ENCODE measurements around the gene TOR3A.

Gene TOR3A

DNA sequence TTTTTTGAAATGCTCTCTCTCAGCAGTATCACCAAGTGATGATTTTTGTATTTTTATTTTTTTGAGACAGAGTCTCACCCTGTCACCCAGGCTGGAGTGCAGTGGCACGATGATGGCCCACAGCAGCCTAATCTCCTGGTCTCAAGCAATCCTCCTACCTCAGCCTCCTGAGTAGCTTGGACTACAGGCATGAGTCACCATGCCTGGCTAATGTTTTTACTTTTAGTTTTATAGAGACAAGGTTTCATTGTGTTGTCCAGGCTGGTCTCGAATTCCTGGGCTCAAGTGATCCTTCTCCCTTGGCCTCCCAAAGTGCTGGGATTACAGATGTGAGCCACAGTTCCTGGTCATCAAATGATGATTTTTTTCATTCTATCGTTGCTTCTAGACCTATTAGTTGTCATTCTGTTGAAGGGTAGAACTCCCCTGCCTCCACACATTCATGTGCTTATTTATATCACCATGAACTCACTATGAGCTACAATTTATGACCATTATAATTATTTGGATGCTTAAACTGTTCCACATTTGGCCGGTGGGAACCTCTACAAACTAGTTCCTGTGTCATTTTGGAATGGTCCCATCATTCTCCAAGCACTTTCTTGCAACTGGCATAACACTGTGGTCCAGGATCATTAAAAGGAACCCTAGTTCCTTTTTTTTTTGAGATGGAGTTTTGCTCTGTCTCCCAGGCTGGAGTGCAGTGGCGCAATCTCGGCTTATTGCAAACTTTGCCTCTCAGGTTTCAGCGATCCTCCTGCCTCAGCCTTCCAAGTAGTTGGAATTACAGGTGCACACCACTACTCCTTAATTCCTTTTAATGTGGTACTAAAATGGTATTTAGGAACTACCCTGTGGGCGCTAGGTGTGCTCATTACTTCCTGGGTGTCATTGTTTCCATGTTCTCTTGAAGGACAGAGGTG, 20.2 kb upstream of the TOR3A start:
- no peak for DNase-seq (ENCODE audit: low spot score)

GRCh38 chr1:179066471-179066870, 15.4 kb upstream of the TOR3A start:
- DNase-seq (ENCODE audit: low spot score): no peak

DNA sequence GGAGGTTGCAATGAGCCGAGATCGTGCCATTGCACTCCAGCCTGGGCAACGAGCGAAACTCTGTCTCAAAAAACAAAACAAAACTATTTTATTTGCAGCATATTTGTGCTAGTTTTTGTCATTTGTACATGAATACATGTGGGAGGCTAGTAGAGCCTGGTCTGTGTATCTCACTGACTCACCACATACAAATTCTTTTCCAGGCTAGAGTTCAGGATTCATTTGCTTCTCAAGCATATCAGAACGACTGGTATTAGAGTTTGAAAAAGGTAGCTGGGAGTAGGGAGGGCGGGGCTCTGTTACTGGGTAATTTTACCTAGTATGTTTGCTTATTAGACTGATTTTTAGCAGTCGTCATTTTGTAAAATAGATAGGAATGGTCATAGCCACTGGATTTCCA, 4.5 kb upstream of the TOR3A start:
- no peak for DNase-seq (ENCODE audit: low spot score)

- DNase-seq (ENCODE audit: low spot score): peak; percentile 69
Observed at GRCh38 chr1:179079113-179079761, 2.6 kb upstream of the TOR3A start.

- no peak for DNase-seq (ENCODE audit: low spot score)
Observed at GRCh38 chr1:179080866-179081686, 794 bp upstream of the TOR3A start.

DNA sequence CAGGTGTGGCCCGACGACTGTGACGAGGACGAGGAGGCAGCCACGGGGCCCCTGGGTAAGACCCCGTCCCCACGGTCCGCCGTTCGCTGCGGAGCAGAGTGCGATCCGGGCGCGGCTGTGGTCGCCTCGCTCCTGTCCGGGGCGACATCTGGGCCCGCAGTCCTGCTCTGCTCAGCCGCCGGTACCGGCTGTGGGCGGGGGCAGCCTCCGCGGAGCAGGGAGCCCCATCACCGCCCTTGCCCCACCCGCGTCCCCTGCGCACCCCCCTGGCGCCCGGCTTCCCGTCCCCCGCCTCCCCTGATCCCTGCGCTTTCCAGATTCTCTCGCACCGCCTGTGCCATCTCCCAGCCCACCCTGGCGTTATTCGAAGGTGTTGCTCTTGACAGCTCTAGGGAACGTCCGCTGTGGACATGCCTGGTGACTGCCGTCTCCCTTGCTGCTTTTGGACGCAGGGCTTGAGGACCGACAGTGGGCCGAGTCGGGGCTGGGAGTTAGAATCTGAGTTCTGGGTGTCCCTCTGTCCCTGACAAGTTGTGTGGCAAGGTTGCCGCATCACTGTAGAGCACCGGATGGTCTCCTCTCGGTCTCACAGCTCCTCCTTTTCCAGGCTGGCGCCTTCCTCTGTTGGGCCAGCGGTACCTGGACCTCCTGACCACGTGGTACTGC, 596 bp downstream of the TOR3A start:
- peak; percentile 29 for DNase-seq (ENCODE audit: low spot score)

DNA sequence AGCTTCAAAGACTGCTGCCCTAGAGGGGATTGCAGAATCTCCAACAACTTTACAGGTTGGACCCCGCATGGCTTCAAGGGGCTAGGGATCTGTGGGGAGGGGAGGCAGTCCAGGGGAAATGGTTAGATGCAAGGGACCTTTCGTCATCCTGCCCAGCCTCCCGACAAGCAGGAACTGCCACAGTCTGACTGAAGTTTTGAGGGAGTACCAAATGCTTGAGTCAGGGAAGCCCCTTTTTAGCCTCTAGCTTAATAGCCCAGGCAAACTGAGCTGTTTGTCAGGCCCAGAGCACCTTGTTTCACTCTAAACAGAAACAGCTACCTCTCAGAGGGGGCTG, 1.1 kb downstream of the TOR3A start:
- no peak for DNase-seq (ENCODE audit: low spot score)

DNA sequence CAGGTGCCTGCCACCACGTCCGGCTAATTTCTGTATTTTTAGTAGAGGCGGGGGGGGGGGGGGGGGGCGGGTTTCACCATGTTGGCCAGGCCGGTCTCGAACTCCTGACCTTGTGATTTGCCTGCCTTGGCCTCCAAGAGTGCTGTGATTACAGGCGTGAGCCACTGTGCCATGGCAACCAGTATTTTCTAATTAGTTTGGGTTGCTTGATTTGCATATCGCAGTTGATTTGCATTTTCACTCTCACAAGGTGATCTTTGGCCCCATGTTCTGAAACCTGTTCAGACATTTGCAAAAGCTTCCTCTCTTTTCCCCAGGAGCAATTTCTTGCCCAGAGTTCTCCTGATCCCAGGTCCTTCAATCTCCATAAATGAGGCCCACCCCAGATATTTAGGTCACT, 1.7 kb downstream of the TOR3A start:
- DNase-seq (ENCODE audit: low spot score): no peak

DNA sequence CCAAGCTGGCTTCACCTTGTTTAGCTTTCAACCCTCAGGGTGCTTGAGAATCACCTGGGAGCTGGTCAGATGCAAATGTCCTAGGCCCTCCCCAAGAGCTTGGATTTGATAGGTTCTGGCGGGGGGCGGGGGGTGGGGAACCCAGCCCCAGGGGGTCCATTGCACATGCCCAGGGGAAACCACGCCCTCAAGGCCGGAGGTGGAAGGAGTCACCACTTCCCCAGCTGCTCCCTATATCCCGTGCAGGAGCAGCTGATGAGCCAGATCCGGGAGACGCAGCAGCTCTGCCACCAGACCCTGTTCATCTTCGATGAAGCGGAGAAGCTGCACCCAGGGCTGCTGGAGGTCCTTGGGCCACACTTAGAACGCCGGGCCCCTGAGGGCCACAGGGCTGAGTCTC, 5.8 kb downstream of the TOR3A start:
- no peak for DNase-seq (ENCODE audit: low spot score)

GRCh38 chr1:179089827-179090482, 8.1 kb downstream of the TOR3A start:
- no peak for DNase-seq (ENCODE audit: low spot score)

DNA sequence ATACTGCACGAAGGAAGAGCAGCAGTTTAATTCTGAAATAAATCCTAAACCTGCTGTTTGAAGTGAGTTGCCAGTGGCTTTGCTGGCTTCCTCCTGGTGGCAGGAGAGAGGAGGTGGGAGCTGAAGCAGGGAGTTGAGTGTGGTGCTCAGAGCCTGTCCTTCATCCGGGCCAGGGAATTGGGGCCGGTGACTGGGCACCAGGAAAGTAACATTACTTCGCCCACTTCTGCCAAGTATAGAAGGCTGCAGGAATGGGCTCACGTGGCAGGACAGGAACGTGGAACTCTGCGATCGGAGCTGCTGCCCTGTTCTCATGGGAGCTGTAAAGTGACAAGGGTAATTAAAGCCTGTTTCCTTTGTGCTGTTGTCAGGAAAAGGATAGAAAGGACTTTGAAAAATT, 8.7 kb downstream of the TOR3A start:
- DNase-seq (ENCODE audit: low spot score): no peak

DNA sequence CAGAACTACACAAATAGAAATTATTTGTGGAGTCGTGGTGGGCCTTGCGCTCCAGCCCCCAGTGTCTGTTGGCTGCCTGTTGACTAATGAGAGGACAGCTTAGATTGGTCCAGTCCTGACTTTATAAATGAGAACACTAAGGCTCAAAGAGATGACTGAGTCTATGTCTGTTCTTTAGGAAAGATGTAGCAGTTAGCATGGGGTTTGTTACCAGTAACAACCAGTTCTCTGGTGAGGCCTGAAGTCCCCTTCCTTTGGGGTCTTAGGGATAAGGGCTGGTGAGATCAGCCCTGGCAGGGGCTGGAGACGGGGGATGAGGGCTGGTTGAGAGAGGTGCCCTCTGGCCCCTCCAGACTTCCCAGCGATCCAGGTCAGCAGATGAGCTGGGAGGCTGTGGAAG, 9.1 kb downstream of the TOR3A start:
- no peak for DNase-seq (ENCODE audit: low spot score)

- DNase-seq (ENCODE audit: low spot score): no peak
Observed at GRCh38 chr1:179091691-179092165, 9.9 kb downstream of the TOR3A start.

GRCh38 chr1:179092896-179093461, 11.1 kb downstream of the TOR3A start:
- DNase-seq (ENCODE audit: low spot score): no peak

GRCh38 chr1:179094818-179095217, 12.9 kb downstream of the TOR3A start:
- DNase-seq (ENCODE audit: low spot score): no peak

DNA sequence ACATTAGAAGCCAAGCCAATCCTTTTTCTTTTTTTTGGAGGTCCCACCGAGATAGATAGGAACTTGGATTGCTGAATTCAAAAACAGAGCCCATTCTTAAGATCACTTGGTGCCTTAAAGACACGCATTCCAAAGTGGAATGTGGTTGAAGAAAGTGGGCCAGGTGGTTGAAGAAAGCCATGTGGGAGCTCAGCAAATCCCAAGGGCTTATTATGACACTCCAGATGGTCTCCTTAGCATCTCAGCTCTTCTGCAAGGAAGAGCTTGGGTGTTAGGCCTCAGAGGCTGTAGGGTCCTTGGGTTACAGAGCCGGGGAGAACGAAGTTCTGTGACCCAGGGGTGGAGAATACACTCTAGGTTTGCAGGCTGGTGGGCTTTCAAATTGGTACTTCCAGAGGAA, 13.5 kb downstream of the TOR3A start:
- no peak for DNase-seq (ENCODE audit: low spot score)

GRCh38 chr1:179095924-179096323, 14.1 kb downstream of the TOR3A start:
- no peak for DNase-seq (ENCODE audit: low spot score)

DNA sequence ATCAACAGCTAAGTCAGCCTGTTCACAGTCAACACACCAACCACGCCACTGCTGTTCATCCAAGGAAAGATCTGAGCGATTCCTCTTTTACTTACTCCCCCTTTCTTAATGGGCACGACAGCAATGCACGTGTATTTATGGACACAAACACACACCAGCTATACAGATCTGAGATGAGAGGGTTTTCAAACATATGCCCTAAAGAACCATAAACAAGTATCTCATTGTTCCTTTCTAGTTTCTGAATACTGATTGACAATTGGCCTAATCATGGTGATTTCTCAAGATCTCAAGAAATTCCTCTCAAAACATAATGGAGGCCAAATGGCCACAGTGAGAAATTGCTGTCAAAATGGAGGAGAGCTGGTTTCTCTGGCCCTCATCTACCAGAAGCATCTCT, 18.0 kb downstream of the TOR3A start:
- DNase-seq (ENCODE audit: low spot score): no peak

- no peak for DNase-seq (ENCODE audit: low spot score)
Observed at GRCh38 chr1:179101566-179101965, 19.7 kb downstream of the TOR3A start.

- no peak for DNase-seq (ENCODE audit: low spot score)
Observed at GRCh38 chr1:179103999-179104398, 22.1 kb downstream of the TOR3A start.
